Adrenal gland (tissue), 5 donors: ENCODE data around the gene CYP1B1.

Source experiments
- CTCF ChIP-seq, 6 experiments: fragments of 450-650 bp in 4 of 6; fragments of 200-600 bp in 2 of 6; sonication (generic) in 1 of 6; IDR thresholded peaks; 1 replicate in 5 of 6; 2 replicates in 1 of 6; pipeline versions ENCODE4 v1.5.1 to v1.8.0; 2016 to 2021; ENCODE audit warnings: antibody characterized with exemption in 6 of 6, mild to moderate bottlenecking in 2 of 6, moderate library complexity in 1 of 6
- POLR2A ChIP-seq, 2 donors: fragments of 450-650 bp; IDR thresholded peaks; one replicate each; pipeline ENCODE4 v1.6.1; 2017; ENCODE audit warnings: antibody characterized with exemption in 2 of 2, mild to moderate bottlenecking in 2 of 2, moderate library complexity in 1 of 2
- donor health status: DM: no; HTN: no; CAD: no.

- TF ChIP-seq CTCF (IDR thresholded peaks at IDR 0.05) = no peak
- TF ChIP-seq POLR2A (IDR thresholded peaks at IDR 0.05) = no peak
These were observed 20.3 kb upstream of the CYP1B1 start for GRCh38 chr2:38095996-38096861.
